ENCODE results near the gene PIN4.

GRCh38 chrX:72243472-72243871 lies 61.9 kb downstream of the PIN4 start:
- TF ChIP-seq POLR2AphosphoS5 (IDR thresholded peaks at IDR 0.05; ENCODE audit: low read depth, low read length): no peak
- TF ChIP-seq SIN3A (IDR thresholded peaks at IDR 0.05; ENCODE audit: borderline replicate concordance, insufficient read depth, low read length): no peak
